ENCODE data around the gene ZMYND11. TPM values are rescaled to one million over a fixed set of nuclear protein-coding genes. Genes with fewer than 3 reads are reported as not detected.
"Not testable (repeated sequence)": the region's sequence is repeated elsewhere in the genome, so short reads cannot be mapped to it uniquely, and the experiment has no call there.

Gene ZMYND11
- total RNA-seq, 1 experiment from 2014 or later, result 64.1 TPM

DNA sequence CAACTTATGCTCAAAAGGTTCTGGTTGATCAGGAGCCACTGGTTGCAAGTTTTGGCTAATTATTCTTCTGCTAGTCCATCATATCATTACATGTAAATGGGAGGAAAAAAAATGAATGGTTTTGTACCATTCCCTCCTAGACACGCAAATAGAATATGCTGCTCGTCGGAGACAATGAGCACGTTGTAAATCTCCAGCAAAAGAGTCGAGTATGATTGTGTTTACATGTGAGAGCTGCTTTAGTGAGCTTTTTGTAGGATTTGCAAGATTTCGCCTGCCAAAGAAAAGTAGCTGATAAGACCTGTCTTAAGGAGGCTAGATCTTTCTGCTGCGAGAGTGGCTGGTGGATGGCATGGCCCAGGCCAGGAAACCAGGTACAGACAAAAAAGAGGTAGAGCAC, 109.0 kb downstream of the ZMYND11 start:
- DNase-seq (ENCODE audit: low read depth), result no peak

DNA sequence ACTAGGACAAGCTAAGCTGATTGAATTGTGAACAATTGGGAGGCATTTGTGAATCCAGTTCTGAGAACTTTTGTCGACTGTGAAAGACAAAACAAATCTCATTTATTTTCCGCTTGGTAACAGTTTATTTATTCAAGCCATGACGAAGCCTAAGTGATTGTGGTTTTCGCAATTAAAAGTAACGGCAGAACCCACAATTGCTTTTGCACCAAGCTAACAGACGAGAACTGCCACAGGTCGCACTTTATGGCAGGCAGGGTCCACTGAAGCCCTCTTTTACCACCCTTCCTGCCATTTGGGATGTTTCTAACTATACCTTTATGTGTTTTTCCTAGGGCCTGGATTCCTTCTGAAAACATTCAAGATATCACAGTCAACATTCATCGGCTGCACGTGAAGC, 111.2 kb downstream of the ZMYND11 start:
- DNase-seq (ENCODE audit: low read depth), result no peak

DNA sequence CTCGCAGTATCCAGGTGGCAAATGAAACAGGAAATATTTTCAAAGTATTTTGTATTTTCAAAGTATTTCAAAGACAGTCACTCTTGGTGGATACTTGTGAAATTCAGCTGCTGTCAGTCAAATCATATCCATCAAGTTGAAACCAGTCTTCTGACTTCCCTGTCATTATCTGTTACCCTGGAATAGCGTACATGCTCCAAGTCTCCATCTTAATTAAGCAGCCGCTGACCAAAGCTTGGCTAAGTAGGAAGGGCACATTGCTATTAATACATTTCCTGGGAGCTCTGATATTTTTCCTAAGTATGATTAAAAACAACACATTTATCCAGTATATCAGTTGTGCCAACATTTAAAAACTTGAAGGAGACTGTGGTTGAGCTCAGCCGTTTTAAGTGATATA, 112.2 kb downstream of the ZMYND11 start:
- DNase-seq (ENCODE audit: low read depth), result no peak

DNA sequence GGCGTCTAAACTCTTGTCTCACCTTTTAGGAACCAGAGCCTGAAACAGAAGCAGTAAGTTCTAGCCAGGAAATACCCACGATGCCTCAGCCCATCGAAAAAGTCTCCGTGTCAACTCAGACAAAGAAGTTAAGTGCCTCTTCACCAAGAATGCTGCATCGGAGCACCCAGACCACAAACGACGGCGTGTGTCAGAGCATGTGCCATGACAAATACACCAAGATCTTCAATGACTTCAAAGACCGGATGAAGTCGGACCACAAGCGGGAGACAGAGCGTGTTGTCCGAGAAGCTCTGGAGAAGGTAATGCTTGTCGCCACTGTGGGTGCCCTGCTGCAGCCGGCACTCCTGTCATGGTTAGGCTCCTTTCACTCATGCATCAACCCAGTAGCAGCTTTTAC, 113.1 kb downstream of the ZMYND11 start:
- no peak for DNase-seq (ENCODE audit: low read depth)

DNA sequence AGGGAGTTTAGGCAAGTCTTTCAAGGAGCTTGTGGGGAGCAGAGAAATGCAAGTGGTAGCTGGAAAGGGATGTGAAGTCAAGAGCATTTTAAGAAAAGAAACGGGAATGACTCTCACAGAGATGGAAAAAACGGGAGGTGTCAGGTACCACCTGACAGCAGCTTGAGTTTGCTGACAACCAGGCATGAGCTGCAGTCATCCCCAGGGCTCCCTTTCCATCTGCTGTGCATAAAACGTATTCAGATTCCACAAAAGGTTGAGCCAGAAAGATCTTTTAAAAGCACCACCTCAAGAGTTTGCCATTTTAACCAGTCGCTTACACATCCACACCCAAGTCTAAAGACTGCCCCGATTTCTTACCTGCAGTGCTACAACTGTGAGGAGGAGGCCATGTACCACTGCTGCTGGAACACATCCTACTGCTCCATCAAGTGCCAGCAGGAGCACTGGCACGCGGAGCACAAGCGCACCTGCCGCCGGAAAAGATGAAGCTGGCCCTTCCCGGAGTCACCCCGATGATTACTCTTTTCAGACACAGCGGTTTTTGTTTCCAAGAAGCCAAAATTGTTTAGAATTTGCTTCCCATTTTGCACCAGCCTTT, 116.8 kb downstream of the ZMYND11 start:
- DNase-seq (ENCODE audit: low read depth), result no peak

DNA sequence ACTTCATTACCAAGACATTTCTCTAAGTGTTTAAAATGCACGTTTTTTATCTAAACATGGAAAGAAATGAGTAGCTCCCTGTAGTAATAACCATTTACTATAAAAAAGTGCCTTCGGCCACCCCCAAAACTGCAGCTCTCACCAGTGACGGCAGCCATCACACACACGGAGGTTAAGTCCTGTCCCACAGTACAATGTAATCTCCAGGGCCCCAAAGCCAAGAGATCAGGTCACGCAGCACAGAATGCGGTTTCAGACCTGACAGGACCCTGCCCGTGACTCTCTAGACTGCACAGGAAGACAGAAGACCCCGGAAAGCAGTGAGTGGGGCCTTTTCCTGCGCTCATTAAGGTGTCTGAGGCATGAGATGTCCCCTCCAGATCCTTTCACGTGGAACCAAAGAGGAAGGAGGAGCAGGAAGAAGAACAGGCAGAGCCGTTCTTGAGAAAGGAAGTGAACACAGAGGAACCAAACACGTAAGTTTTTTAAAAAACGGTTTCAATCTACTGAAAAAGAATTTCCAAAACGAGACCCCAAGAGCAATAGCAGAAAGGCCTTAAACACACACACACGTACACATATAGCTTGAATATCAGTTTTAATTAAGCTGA, 125.7 kb downstream of the ZMYND11 start:
- no peak for DNase-seq (ENCODE audit: low read depth)

DNA sequence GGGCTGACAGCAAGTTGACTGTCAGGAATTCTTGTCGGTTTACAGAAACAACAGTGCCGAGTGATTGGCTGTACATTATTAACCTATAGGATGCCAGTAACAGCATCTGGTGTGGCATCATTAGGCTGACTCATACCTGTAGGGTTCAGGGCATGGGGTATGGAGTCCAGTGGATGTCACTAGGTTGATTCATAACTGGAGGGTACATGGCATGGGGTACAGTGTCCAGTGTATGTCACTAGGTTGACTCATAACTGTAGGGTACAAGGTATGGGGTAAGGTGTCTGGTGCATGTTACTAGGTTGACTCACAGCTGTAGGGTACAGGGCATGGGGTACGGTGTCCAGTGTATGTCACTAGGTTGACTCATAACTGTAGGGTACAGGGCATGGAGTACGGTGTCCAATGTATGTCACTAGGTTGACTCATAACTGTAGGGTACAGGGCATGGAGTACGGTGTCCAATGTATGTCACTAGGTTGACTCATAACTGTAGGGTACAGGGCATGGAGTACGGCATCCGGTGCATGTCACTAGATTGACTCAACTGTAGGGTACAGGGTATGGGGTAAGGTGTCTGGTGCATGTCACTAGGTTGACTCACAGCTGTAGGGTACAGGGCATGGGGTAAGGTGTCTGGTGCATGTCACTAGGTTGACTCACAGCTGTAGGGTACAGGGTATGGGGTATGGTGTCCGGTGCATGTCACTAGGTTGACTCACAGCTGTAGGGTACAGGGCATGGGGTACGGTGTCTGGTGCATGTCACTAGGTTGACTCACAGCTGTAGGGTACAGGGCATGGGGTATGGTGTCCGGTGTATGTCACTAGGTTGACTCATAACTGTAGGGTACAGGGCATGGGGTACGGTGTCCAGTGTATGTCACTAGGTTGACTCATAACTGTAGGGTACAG, 129.2 kb downstream of the ZMYND11 start:
- DNase-seq (ENCODE audit: low read depth), result peak; percentile 36

DNA sequence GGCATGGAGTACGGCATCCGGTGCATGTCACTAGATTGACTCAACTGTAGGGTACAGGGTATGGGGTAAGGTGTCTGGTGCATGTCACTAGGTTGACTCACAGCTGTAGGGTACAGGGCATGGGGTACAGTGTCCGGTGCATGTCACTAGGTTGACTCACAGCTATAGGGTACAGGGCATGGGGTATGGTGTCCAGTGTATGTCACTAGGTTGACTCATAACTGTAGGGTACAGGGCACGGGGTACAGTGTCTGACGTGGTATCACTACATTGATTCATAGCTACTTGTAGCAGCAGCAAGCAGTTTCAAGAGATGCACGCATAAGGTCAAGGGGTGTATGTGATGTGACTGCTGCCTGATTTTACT, 129.8 kb downstream of the ZMYND11 start:
- peak; percentile 26 for DNase-seq (ENCODE audit: low read depth)

DNA sequence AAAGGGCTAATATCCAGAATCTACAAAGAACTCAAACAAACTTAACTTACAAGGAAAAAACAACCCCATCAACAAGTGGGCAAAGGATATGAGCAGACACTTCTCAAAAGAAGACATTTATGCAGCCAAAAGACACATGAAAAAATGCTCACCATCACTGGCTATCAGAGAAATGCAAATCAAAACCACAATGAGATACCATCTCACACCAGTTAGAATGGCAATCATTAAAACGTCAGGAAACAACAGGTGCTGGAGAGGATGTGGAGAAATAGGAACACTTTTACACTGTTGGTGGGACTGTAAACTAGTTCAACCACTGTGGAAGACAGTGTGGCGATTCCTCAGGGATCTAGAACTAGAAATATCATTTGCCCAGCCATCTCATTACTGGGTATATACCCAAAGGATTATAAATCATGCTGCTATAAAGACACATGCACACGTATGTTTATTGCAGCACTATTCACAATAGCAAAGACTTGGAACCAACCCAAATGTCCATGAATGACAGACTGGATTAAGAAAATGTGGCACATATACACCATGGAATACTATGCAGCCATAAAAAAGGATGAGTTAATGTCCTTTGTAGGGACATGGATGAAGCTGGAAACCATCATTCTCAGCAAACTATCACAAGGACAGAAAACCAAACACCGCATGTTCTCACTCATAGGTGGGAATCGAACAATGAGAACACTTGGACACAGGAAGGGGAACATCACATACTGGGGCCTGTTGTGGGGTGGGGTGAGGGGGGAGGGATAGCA, 130.7 kb downstream of the ZMYND11 start:
- not testable (repeated sequence) for DNase-seq (ENCODE audit: low read depth)

DNA sequence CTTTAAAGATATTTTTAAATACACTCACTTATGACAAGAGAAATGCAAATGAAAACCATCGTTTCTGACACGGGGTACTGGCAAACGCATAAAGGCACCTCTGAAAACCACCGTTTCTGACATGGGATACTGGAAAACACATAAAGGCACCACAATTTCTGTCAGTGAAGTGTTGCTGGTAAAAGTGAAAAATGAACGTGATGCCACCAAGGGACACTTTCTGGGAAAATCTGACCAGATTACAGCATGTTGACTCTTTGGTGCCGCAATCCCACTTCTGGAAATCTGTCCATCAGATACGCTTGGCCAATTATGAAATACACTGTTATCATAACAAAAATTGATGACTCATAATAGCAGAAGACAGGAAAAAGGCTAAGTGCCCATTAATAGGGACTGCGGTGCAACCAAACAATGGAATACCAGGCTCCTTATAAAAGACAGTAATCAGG, 131.7 kb downstream of the ZMYND11 start:
- DNase-seq (ENCODE audit: low read depth), result peak; percentile 66

DNA sequence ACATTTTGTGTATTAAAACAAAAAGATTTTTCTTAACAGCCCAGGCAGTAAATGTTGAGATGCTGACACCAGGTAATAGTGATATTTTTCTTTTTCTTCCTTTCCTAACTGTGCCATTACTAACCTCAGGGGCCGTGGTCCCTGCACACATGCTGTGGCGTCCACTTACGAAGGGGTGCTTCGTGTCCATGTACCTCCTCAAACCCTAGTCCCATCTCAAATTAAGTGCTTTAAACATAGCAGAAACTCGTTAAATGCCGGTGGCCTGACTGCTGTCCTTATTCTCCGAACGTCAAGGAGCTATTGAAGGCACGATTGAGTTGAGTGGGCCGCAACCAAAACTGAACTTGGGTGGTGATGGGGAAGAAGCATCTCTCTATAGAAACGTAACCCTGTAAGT, 132.4 kb downstream of the ZMYND11 start:
- DNase-seq (ENCODE audit: low read depth), result no peak

DNA sequence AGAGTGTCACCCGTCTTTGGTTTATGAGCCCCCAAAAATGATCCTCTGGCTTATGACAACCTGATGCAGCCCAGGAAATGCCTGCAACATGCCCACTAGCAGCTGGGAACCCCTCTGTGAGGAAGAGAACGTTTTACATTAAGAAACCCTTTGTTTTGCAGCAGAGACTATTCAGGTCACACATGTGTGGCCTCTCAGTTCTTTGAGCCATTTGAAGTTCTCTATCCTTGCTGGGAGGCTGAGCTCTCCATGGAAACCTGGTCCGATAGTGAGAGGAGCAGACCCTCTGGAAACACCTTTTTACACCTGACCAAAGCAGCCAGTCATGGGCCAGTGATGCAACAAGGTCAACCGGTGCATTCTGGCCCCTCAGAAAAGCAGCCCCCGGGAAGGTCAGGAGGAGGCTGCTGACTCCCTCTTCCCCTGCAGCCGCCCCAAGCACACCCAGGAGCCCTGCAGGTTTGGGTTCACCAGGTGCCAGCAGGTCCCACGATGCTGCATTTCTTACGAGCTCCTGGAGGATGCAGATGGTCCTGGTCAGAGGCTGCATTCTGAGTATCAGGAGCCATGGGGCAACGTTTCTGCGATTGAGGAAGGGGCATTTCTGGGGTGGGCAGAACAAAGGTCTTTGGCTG, 134.3 kb downstream of the ZMYND11 start:
- DNase-seq (ENCODE audit: low read depth), result no peak

DNA sequence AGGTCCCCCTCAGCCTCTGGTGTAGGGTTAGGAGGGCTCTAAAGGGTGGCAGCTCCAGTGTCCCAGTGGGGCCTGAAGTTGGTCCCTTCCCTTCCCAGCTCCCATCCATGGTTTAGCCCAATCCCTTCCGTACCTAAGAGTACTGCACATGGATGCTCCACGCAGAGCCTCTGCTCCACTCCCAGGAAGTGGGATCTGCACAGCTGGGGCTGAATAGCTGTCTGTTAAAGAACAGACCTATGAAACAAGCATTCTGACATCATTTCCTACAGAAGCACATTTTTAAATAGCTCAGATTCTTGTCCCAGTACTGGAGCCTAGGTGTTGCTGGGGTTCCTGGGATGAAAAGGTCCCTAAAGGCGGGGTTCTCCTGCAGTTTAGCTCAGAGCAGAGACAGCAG, 135.9 kb downstream of the ZMYND11 start:
- peak; percentile 19 for DNase-seq (ENCODE audit: low read depth)

DNA sequence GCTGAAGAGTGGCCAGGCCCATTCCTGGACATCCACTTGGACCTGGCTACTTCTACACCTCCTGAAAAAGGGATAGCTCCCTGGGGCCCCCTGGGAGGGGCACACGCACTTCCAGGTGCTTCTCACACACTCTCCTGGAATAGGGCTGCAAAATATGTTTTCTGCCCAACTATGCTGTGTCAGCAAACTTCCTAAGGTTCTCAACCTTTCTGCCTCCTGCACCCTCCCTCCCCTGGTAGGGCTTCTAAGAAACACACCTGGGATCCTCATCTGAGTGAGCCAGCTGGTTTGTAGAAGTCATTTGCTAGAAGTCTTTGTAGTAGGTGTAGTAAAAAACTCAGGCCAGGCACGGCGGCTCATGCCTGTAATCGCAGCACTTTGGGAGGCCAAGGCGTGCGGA, 136.5 kb downstream of the ZMYND11 start:
- no peak for DNase-seq (ENCODE audit: low read depth)

DNA sequence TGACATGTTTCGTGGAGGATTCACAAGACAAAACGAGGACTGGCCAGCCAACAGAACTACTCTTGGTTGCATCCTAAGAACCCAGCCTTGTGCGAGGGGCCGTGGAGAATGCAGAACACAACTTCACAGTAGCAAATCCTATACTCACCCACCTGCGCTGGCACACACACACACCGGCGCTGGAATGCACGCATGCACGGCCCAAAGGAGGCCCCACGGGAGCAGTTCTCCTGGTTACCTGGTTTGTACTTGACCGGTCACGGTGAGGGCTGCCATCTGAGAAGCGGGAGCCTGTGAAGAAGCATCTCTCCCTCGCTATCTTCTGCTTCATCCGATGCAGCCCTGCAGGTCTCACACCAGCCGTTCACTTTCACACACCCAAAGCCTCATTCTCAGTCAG, 137.8 kb downstream of the ZMYND11 start:
- DNase-seq (ENCODE audit: low read depth), result no peak

DNA sequence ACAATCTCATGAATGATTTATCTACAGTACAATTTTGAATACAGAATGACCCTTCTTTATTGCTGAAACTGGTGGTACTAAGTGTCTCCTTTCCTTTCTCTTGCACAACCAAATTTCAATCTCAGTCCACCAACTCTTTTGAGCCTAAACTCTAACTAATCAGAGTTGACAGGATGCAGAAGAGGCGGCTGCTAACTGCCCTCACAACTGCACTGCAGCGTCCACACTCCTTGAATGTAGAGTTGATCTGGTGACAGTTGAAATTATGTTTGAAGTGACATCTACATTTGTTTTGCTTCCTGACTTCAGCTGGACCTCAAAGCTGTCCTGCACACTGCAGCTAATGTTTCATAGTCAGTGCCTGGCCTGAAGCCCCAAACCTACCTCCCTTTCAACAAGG, 139.6 kb downstream of the ZMYND11 start:
- no peak for DNase-seq (ENCODE audit: low read depth)

DNA sequence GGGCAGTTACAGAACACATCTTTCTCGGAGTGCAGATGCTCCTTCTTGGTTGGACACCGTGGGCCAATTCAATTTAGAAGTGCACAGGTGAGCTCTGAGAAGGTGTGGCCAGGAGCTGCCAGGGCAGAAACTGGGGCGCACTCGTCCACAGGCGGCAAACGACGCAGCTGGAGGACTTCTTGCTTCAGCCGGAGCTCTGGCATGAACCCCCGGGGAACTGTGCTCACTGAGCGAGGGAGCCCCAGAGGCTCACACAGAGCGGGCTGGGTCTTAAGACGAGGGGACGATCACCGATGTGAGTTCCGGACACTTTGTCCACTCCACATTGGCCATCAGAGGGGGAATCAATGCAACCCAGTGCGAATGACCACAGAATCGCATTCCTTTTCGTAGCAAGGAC, 140.4 kb downstream of the ZMYND11 start:
- no peak for DNase-seq (ENCODE audit: low read depth)

DNA sequence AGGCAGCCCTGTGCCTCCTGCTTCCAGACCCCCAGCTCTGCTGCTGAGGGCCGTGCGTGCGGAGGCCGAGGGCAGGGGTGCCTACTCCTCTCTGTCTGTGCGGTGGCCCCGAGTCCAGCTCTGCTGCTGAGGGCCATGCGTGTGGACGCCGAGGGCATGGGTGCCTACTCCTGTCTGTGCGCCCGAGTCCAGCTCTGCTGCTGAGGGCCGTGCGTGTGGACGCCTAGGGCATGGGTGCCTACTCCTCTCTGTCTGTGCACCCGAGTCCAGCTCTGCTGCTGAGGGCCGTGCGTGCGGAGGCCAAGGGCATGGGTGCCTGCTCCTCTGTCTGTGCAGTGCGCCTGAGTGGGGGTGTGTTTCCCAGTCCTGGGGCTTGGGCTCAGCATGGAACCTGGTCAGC, 142.7 kb downstream of the ZMYND11 start:
- DNase-seq (ENCODE audit: low read depth), result no peak

DNA sequence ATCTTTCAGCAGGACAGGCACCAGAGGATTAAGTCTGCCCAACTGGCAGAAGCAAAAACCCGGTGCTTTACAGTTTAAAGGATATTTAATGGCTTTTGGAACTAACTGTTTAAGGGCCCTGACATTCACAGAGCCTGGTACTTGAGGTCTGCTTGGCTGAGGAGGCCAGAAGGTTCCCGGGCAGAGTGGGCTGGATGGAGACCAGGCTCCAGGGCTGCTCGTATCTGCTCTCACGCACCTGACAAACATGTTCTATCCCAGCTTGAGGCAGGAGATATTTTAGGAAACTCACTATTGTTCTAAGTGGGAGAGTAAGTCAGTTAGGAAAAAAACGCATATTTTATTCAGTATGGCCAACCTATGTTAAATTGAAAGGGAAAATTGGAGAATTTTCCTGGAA, 143.5 kb downstream of the ZMYND11 start:
- DNase-seq (ENCODE audit: low read depth), result no peak

DNA sequence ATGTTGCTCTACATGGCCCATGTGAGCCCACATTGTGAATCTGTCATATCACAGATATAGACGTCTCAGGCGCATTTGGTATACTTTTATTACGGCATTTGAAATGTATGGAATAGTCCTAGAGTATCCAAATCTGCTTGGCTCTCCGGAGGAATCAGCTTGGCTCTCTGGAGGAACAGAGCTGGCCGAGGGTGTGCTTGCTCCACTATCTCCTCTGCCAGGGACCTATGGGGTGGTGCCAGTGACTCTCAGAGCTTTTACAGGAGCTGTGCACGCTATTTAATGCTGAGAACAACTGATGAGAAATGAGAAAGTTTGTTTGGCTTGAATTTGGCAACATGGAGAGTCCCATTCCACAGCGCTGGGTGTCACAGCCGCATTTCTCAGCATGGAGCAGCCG, 144.0 kb downstream of the ZMYND11 start:
- no peak for DNase-seq (ENCODE audit: low read depth)

DNA sequence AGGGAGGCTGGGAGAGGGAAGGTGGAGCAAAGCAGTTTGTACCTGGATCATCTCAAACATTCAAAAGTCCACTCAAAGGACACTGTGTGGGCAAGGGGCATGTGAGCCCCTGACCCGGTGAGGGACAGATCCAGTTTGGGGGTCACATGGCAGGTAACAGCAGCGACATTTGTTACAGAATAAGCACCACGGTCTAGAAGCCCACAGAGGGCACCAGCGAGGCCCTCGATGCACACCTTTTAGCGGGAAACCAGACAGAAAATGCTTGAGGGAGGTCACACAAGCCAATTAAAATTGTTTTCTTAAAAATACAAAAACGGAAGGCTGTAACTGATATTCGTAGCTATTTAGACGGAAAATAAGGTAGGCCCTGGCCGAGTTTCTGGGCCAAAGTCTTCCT, 144.4 kb downstream of the ZMYND11 start:
- no peak for DNase-seq (ENCODE audit: low read depth)

Data from LHCN-M2 (cell line).